ENCODE measurements around the gene RAPH1. TPM values are rescaled to one million over a fixed set of nuclear protein-coding genes. Genes with fewer than 3 reads are reported as not detected.

The RAPH1 gene
- total and polyA plus RNA-seq, 11 donors: 3.6 to 30.4 (median 16.2) TPM

DNA sequence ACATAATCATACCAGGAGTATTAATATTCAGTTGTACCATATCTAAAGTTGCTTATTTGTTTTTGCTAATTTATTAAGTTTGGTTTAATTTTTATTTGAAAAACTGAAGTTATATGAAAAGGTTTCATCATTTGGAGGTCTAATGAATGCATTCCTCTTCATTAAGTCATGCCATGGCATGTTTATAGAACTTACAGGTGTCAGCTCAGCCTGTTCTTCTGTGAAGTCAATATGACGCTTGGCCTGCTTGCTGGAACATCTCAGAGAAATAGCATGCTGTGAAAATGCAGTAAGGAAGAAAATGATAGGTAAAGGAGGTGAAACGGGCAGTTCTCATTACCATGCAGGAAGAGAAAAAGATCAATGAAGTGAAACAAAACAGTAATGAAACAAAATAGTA, 58.2 kb downstream of the RAPH1 start:
- DNase-seq: no peak
- no peak overlapping the region for H3K4me3 ChIP-seq
- WGBS, 4 donors: 88 to 96% (median 91%) methylated on average over 2 of the region's 2 CpGs
- intact Hi-C loops (cut with DNase I): no loop called here
- no peak for ATAC-seq
- peaks cover 0 to 43% (median 0%) of the 10 kb centered on the region in 9 donors for H3K36me3 ChIP-seq
- TF ChIP-seq POLR2A (IDR thresholded peaks at IDR 0.05): no peak
- TF ChIP-seq, protein P1, sequence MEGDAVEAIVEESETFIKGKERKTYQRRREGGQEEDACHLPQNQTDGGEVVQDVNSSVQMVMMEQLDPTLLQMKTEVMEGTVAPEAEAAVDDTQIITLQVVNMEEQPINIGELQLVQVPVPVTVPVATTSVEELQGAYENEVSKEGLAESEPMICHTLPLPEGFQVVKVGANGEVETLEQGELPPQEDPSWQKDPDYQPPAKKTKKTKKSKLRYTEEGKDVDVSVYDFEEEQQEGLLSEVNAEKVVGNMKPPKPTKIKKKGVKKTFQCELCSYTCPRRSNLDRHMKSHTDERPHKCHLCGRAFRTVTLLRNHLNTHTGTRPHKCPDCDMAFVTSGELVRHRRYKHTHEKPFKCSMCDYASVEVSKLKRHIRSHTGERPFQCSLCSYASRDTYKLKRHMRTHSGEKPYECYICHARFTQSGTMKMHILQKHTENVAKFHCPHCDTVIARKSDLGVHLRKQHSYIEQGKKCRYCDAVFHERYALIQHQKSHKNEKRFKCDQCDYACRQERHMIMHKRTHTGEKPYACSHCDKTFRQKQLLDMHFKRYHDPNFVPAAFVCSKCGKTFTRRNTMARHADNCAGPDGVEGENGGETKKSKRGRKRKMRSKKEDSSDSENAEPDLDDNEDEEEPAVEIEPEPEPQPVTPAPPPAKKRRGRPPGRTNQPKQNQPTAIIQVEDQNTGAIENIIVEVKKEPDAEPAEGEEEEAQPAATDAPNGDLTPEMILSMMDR (IDR thresholded peaks at IDR 0.05): no peak
- no peaks in the 10 kb centered on the region for H3K4me1 ChIP-seq
- no peaks in the 10 kb centered on the region for H3K9me3 ChIP-seq
- H3K27ac ChIP-seq: no peak overlapping the region
- no peaks in the 10 kb centered on the region for H3K27me3 ChIP-seq

DNA sequence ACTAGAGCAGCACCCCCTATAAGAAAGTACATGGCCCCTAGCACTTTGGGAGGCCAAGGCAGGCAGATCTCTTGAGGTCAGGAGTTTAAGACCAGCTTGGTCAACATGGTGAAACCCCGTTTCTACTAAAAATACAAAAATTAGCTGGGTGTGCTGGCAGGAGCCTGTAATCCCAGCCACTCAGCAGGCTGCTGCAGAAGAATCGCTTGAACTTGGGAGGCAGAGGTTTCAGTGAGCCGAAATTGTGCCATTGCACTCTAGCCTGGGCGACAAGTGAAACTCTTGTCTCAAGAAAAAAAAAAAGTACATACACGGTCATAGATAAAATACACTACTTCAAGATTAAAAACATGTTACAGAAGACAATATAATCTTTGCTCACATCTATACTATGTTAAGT, 63.8 kb downstream of the RAPH1 start:
- DNase-seq (no peak), ATAC-seq (no peak)
- intact Hi-C loops (cut with DNase I): no loop called here
- no peak for TF ChIP-seq POLR2A (IDR thresholded peaks at IDR 0.05)
- TF ChIP-seq, protein P1 (IDR thresholded peaks at IDR 0.05): no peak
- Histone ChIP-seq H3K27ac (no peak overlapping the region), H3K27me3 (no peaks in the 10 kb centered on the region), H3K4me3 (no peak overlapping the region), H3K9me3 (no peaks in the 10 kb centered on the region), H3K36me3 (peaks cover 0 to 33% (median 9%) of the 10 kb centered on the region in 9 donors), H3K4me1 (peaks cover 0 to 16% (median 0%) of the 10 kb centered on the region in 12 donors)
- 85 to 92% (median 91%) methylated on average over 5 of the region's 5 CpGs for WGBS, 4 donors

DNA sequence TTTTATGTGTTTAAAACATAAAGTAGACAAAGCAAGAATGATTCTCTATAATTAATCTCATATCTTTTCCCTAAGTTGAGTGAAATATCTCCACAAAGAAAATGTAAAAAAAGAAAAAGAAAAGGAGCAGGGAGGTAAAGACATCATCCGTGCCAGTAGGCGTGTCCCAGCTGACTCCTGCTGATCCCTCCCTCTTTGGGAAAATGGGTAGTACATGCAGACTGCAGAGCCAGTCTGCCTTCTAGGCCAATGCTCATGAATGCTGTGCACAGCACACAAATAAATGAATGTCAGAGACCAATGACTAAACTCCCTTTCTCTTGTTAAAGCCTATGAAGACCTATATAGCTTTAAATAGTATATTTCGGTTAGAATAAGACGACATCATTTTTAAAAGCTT, 64.7 kb downstream of the RAPH1 start:
- TF ChIP-seq POLR2A (IDR thresholded peaks at IDR 0.05): no peak
- TF ChIP-seq, protein P1 (IDR thresholded peaks at IDR 0.05): no peak
- no peaks in the 10 kb centered on the region for H3K9me3 ChIP-seq
- no peak overlapping the region for H3K4me3 ChIP-seq
- DNase-seq (no peak), ATAC-seq (no peak)
- H3K36me3 ChIP-seq: peaks cover 0 to 27% (median 4%) of the 10 kb centered on the region in 9 donors
- H3K4me1 ChIP-seq: peaks cover 0 to 16% (median 0%) of the 10 kb centered on the region in 12 donors
- 79 to 85% (median 83%) methylated on average over 4 of the region's 4 CpGs for WGBS, 4 donors
- H3K27me3 ChIP-seq: no peaks in the 10 kb centered on the region
- H3K27ac ChIP-seq: no peak overlapping the region
- intact Hi-C loops (cut with DNase I): no loop called here

DNA sequence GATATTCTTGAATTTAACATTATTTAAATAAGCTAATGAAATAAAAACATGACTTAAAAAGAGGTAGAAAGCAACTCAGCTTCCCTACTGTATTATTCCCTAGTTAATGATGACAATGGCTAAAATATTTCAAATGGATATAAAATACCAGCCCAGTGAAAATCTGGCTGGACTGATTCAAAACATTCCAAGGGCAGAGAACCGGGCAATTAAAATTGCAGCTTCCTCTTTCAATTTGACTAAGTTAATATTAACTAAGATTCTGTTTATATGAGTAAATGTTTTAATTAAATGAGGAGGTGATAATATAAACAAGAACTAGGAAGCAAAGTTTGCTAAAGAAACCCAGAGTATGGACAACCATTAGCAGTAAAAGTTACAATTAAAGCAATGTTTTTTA, 65.6 kb downstream of the RAPH1 start:
- ATAC-seq (no peak), DNase-seq (no peak)
- Histone ChIP-seq H3K4me1 (peaks cover 0 to 16% (median 0%) of the 10 kb centered on the region in 12 donors), H3K27ac (no peak overlapping the region), H3K9me3 (no peaks in the 10 kb centered on the region), H3K36me3 (peaks cover 0 to 23% (median 4%) of the 10 kb centered on the region in 9 donors), H3K4me3 (no peak overlapping the region), H3K27me3 (no peaks in the 10 kb centered on the region)
- 43 to 70% (median 56%) methylated on average over 1 of the region's 1 CpG for WGBS, 4 donors
- intact Hi-C loops (cut with DNase I): loop anchor here in 1 of 10 donors (10.0 kb wide), 1 partner anchor 435 kb away; no protein-coding TSS in a partner anchor
- no peak for TF ChIP-seq POLR2A (IDR thresholded peaks at IDR 0.05)

DNA sequence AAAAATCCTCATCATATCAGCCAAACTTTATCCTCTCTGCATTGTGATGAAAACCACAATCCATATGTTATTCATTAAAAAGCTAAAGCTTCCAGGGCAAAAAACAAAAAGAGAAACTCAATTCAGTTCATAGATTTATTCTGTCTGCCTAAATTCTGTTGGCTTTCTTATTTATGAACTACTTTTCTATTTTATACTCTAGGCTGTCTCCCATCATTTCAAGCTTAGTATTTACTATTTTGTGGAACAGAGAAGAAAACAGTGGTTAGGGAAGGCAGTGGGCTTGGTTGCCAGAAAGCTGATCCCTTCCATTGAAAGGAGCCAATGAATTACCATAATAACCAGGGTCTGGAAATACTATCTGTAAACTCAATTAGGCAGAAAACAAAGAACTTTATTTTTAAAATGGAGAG, 71.8 kb downstream of the RAPH1 start:
- TF ChIP-seq, protein P1 (IDR thresholded peaks at IDR 0.05): no peak
- TF ChIP-seq POLR2A (IDR thresholded peaks at IDR 0.05): no peak
- DNase-seq (no peak), ATAC-seq (no peak)
- intact Hi-C loops (cut with DNase I): loop anchor here in 1 of 10 donors (10.0 kb wide), 1 partner anchor 442 kb away; no protein-coding TSS in a partner anchor
- H3K36me3 ChIP-seq: peaks cover 0 to 45% (median 35%) of the 10 kb centered on the region in 9 donors
- peaks cover 0 to 5% (median 0%) of the 10 kb centered on the region in 12 donors for H3K4me1 ChIP-seq
- H3K4me3 ChIP-seq: no peak overlapping the region
- no peaks in the 10 kb centered on the region for H3K9me3 ChIP-seq
- no peaks in the 10 kb centered on the region for H3K27me3 ChIP-seq
- H3K27ac ChIP-seq: no peak overlapping the region
